GM11168 (cell line): ENCODE measurements around the gene PIK3AP1.
"Not testable (repeated sequence)": the region's sequence is repeated elsewhere in the genome, so short reads cannot be mapped to it uniquely, and the experiment has no call there.

Source experiments
- in situ Hi-C: fragments of 300-500 bp; cut with MboI; formaldehyde crosslinking; loops from one replicate; pipeline ENCODE4 v1.12.0; 2022; ENCODE audit warnings: low sequenced_read_pairs; ENCODE audit not compliant: unreplicated experiment

Gene PIK3AP1

DNA sequence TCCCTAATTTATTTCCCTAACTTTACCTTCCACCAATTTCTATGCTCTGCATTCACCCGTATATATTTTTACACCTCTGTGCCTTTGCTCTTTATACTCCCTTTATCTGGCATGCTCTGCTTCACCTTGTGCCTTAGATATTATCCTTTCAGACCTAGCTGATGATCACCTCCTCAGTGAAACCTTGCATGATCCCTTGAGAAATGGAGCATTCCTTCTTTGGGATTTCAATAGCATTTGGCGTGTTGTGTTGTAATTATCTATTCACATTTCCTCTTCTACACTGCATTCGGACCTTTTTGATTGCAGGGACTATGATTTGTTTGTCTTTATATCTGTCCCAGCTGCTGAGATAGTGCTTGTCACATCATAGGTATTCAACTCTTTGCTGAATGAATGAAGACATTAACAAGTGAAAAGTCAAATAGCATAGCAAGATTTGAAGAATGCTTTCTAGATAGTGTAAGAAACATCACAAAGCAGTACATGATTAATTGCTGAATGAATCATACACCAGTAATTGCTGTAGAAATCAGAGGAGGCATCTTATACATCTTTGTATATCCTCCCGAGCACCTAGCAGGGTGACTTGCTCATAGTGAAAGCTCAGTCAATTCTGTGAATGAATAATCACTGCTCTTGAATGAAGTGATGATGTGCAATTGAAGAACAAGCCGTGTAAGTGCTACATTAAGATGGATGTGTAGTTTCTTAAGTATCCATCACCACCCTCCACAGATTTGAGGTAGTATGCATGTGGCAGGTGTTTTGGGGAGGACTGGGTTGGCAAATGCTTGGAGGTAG is 131.5 kb downstream of the PIK3AP1 start:
- in situ Hi-C loops: no loop called here

DNA sequence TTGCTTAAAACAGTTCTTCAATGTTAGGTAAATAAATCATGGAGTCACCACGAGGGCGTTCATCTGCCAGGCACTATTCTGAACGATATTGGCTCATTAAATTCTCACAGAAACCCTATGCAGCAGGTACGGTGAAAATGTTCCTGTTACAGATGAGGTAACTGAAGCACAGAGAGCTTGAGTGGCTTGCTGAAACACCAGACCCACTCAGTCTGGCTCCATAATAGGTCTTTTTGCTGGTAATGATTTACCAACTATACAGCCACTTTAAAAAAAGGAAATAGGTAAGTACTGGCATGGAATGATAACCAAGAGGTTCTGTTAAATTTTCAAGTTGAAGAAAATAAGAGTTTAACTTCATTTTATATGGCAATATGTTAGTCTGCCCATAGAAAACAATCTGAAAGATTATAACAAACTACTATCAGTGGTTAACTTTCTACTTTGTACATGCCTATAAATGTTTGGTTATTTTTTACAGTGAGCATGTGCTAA is 132.2 kb downstream of the PIK3AP1 start:
- in situ Hi-C loops: no loop called here

DNA sequence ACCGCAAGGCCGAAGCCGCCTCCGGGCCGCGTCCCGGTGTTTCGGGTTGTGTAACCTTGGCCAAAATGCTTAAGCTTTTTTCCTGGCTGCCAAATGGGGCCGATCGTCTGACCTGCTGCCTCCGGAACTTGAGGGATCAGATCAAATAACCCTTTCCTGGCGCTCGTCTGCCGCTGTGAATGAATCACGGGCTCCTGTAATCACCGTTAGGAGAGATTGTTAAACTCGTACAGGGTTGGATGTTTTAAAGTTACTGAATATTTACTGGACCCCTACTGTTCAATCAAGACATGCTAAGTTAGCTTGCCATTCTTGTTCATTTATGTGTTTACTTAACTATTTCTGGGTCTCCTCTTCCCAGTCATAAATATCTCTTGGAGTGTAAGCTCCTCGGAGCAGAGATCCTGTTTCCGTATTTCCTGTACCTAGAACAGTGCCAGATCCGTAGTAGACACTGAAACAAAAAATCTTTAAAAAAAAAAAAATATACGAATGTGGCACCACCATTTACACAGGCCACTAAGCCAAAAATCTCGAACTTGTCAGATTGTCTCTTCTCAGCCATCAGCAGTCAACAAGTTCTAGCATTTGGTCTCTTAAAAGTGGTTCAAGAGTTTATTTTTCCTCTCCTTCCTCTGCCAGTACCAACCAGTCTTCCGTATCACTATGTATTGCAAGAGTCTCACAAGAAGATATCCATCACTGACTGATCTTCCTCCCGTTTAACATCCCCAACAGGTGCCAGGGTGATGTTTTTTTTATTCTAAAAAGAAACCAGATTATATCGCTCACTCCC is 132.9 kb downstream of the PIK3AP1 start:
- in situ Hi-C loops: no loop called here

DNA sequence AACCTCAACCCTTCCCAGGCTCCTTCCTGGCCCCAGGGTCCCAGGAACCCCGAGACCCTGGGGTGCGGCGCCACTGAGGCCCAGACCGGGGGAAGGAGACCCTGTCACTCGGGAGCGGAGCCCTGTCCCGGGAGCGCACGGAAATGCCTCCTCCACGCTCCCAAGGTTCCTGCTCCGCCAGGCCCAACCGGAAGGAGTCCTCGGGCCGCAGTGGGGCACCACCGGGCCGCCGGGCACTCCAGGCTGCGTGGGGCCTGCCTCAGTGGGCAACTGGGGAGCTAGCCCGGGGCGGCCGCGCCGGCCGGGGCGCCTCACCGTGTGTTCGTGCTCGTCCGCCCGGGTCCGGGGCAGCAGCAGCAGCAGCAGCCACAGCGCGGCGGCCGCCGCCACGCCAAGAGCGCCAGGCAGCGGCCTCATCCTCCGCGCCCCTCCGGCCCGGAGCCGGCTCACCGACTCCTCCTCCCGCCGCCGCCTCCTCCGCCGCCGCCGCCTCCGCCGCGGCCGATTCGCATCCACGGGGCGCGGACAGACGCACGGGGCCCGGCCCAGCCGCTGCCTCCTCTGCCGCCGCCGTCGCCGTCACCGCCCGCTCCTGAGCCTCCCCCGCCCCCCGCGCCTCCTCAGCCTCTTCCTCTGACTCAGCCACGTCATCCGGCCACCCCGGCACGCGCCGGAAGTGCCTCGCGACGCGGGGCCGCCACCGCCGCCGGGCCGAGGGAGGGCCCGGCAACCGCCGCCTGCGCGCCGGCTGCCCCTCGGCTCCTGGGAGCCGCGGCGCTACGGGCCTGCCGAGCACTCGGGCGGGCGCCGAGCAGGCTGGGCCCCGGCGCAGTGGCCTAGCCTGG is 133.7 kb downstream of the PIK3AP1 start, which contains the start of gene TM9SF3:
Gene TM9SF3 (minus strand): TSS at position 594 of the 845 bp plus-strand sequence. CDS start 177 bp downstream, at position 417.
- in situ Hi-C loops: no loop called here

DNA sequence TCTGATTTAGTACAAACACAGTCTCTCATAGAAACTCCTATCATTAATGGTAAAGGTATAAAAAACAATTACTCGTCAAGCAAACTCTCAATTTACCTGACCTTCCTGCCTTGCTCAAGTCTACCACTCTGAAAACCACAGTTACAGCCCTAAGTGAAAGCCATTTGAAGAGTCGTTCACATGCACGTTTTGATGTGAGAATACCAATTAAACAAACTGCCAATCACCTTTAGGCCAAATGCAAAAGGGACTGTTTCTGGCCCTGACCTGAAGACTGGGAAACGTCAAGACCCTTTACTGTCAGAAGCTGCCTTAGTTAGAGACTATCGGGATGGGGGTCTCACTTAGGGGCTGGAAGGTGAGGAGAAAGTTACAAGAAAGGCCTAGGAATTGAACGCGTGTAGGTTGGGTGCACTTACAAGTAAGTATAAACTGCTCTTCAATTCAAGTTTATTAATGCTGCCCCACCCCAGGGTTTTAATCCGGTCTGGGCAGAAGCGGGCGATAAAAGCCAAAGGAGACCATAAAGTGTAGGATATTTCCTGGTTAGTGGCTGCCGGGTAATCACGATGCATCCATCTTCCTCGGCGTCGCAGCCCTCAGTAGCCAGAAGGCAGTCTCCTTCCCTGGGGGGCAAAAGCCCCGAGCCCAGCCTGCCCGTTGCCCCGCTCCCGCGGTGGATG is 134.4 kb downstream of the PIK3AP1 start:
- in situ Hi-C loops: no loop called here

DNA sequence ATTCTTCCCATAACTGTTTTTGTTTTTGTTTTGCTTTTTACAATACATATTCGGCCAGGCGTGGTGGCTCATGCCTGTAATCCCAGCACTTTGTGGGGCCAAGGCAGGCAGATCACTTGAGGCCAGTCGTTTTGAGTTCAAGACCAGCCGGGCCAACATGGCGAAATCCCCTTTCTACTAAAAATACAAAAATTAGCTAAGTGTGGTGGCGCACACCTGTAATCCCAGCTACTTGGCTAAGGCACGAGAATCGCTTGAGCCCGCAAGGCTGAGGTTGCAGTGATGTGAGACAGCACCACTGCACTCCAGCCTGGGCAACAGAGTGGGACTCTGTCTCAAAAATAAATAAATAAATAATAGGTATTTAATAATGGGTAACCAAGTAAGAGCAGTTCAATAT is 135.8 kb downstream of the PIK3AP1 start:
- in situ Hi-C loops: no loop called here

DNA sequence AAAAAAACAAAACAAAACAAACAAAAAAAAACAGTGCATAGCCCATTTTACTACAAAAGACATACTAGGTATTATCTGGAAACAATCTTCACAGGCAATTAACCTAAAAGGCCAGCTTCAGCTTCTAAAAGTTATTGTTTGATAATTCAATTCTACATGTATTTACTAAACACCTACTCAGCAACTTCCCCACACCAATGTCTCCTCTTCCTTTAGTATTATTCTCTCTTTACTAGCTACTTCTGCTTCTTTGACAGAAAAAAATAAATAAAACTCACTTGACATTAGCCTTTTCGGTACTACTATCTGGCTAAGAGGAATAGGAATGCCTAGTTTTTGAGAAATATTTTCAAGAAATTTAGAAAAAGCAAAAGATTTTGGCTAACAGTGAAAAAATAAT is 136.3 kb downstream of the PIK3AP1 start:
- in situ Hi-C loops: no loop called here

DNA sequence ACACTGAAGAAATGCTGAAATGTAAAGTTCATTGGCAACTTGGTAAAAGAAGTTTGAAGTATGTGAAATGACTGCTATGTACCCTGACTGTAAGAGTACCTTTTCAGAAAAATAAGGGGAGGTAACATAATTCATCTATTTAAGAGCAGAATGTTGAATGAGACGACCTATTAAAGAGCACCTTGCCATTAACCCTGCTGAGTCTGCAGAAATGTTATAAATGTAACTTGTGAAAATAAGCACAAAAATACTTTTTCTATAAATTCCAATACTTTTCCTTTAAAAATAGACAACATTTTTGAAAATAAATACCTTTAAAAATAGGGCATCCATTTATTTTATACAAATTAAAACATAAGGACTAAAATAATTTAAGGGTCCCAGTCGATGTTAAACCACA is 141.2 kb downstream of the PIK3AP1 start:
- in situ Hi-C loops: no loop called here

DNA sequence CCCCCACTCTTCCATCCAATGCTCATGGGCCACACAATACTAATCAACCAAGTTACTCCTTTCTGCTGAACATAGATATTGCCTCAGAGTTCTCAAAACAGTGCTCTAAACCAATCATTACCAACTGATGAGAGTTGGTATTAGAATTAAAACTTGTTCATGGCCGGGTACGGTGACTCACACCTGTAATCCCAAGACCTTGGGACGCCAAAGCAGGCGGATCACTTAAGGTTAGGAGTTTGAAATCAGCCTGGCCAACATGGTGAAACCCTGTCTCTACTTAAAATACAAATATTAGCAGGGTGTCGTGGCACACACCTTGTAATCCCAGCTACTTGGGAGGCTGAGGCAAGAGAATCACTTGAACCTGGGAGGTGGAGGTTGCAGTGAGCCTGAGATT is 141.7 kb downstream of the PIK3AP1 start:
- in situ Hi-C loops: no loop called here

DNA sequence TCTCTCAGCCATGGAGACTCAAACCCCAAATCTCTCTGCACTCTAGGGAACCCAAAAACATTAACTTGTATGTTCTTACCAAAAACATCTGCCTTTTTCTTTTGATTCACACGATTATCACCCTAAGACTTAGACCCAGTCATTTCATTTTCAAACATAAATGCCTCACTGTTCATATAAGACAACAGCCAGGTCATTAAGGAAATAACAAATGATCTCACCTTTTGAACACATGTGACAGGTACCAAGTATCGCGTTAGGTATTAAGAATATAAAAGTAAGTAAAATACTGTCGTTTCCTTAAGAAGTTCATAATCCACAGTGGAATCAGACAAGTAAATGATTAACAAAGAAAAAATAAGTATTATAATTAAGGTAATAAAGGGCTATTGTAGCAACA is 142.3 kb downstream of the PIK3AP1 start:
- in situ Hi-C loops: no loop called here

DNA sequence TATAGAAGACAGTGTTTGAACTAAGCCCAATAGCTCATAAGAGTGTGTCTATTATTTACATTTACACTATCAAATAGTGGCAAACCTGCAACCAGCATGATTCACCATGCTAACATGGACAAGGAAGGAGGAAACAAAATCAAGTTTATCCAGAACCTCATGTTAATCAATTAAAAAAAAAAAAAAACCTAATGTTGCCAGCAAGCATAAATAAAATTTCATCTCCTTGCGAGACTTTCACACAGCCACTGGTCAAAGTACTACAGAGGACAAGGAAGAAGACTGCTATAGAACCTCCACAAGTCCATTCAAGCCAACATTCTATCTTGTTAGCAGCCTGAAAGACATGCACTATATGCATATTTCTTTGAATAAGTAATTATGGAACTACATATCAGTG is 143.2 kb downstream of the PIK3AP1 start:
- in situ Hi-C loops: no loop called here

DNA sequence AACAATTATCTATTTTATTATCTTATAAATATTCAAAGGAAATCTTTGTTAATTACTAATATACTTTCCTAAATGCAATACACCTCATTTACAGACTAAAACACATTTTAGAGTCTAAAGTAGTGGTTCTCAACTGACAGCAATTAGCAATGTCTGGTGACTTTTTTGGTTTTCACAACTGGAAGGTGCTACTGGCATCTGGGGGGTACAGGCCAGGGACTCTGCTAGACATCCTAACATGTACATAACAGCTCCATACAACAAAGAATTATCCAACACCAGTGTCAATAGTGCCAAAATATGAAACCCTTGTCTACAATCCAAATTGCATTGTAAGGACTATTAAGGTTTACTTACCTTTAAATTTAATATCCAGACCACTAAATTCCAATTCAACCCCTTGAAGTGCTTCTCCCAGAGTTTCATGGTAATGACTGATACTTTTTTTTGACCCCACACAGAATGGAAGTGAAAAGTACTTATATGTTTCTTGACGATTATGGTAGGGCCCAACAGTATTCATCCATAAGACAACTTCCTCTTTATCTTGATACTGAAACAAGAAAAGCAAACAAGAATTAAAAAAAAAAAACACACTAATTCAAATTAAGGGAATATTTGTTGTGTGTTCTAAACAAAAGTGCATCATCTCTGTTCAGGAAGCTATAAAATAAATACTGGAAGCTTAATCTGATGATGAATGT is 143.9 kb downstream of the PIK3AP1 start:
- in situ Hi-C loops: no loop called here

DNA sequence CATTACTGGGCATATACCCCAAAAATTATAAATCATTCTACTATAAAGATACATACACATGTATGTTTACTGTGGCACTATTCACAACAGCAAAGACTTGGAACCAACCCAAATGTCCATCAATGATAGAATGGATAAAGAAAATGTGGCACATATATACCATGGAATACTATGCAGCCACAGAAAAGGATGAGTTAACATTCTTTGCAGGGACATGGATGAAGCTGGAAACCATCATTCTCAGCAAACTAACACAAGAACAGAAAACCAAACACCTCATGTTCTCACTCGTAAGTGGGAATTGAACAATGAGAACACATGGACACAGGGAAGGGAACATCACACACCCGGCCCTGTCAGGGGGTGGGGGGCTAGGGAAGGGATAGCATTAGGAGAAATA is 145.8 kb downstream of the PIK3AP1 start:
- in situ Hi-C loops: not testable (repeated sequence)

DNA sequence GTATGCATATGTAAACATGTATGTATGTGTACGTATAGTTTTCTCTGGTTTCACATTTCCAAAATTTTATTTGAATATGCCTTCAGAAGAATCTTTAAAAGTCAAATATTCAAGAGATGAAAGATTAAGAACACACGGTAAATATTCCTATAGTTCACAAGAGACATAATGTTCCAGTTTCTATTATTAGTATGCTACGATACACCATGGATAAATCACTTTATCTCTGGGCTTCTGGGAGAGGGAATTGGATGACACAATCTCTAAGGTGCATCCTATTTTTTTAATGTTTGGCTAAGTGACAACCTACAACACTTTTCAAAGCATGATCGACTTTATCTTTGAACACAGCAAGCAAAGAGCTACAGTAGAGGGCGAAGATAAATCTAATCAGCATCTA is 147.3 kb downstream of the PIK3AP1 start:
- in situ Hi-C loops: no loop called here

DNA sequence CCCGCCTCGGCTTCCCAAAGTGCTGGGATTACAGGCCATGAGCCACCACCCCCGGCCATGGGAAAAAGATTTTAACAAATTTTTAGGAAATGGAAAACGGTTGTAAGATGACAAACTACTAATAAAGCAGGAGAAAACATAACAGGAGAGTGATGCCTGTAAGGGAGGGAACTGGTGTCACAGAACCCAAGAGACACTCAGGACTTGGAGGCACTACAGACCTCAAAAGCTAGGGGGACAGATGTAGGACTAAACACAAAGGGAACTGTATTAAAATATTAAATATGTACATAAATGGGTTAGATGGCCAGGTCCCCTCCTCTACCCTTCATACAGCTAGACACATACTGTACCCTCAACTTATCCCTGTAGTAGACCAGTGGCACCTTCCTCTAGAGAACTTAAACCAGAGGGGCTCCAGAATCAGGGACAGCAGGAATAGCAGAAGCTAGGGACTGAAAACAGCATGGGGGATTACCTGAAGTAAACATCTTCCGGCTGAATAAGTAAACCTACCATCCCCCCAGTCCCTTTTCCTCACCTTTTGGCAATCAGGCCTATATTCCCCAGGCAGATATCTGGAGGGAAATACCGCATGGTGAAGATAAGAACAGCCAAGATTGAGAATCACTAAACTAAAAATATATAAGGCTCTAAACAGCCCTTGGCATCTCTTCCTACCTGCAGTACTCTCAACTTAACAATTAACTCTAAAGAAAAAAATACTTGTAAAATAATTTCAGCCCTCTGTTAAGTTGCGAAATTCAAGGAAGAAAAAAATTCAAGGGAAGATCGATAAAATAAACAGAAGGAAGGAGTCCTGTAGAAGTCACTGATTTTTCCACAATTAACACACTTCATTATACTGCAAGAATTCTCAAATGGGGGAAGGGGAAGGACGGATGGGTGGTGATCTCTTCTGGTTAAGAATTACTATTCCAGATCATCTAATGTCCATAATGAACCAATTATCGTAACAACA is 149.0 kb downstream of the PIK3AP1 start:
- in situ Hi-C loops: no loop called here

DNA sequence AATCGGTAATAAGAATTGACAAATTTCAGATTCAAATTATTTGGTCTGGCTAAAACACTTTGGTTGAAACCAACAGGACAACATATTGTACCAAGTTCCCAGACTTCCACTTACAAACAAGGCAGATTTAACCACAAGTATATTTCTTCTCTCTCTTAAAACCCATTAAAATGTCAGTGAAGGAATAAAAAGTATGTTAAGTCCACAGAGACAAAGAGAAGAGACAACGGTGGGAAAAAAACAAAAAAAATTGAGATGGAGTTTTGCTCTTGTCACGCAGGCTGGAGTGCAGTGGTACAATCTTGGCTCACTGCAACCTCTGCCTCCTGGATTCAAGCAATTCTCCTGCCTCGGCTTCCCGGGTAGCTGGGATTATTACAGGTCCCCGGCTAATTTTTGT is 149.8 kb downstream of the PIK3AP1 start:
- in situ Hi-C loops: no loop called here

DNA sequence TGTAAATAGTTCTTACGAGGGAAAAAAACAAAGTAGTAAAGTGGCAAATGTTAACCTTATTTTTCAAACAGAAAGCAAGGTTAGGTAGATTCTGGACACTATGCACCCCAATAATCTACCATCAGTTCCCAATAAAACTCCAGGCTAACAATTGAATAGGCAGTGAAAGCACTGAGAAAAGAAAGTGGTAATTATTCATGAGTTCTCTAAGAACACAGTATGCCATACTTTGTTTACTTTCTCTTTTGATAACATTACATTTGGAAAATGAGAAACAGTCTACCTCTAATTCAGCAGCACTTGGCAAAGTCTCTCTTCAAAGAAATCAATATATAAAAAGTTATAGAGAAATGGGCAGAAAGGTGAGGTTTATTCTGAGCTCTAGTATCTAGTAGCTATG is 151.9 kb downstream of the PIK3AP1 start:
- in situ Hi-C loops: no loop called here

DNA sequence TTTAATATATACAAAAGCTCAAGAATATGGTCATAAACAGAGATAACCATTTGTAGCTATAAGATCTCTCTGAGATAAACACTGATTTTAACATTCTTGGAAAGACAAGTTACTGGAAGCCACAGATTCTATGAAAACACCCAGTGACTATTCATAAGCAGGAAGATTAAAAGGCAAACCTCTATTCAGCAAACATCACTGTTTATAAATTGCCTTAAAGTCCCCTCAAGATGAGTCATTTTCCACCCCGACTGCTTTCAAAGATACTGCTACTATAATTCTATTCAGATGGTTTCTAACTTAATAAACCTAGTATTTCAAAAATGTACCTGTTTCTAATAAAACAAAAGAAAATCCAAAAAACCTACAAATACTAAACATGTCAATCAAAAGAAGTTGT is 154.5 kb downstream of the PIK3AP1 start:
- in situ Hi-C loops: no loop called here
